Measurements from ENCODE around the gene PLXDC1.
"Not testable (repeated sequence)": the region's sequence is repeated elsewhere in the genome, so short reads cannot be mapped to it uniquely, and the experiment has no call there.

The PLXDC1 gene

DNA sequence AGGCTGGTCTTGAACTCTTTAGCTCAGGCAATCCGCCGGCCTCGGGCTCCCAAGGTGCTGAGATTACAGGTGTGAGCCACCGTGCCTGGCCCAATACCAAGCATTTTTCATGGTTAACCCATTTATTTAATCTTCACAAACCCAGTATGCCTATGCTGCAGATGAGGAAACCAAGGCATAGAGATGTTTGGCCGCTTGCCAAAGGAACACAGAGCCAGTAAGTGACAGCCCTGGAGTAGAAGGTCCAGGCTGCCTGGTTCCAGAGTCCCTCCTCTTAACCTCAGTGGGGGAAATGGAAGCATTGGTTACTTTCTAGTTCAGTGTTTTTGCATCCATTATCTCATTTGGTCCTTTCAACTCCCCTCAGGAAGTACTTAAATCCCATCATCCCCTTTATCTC lies 29.9 kb upstream of the PLXDC1 start:
- no peak for DNase-seq (ENCODE audit: low spot score)

GRCh38 chr17:39178536-39178935 lies 27.1 kb upstream of the PLXDC1 start:
- DNase-seq (ENCODE audit: low spot score): no peak

GRCh38 chr17:39177256-39177655 lies 25.8 kb upstream of the PLXDC1 start:
- DNase-seq (ENCODE audit: low spot score): no peak

- no peak for DNase-seq (ENCODE audit: low spot score)
Measured at GRCh38 chr17:39175695-39176093, 24.3 kb upstream of the PLXDC1 start.

DNA sequence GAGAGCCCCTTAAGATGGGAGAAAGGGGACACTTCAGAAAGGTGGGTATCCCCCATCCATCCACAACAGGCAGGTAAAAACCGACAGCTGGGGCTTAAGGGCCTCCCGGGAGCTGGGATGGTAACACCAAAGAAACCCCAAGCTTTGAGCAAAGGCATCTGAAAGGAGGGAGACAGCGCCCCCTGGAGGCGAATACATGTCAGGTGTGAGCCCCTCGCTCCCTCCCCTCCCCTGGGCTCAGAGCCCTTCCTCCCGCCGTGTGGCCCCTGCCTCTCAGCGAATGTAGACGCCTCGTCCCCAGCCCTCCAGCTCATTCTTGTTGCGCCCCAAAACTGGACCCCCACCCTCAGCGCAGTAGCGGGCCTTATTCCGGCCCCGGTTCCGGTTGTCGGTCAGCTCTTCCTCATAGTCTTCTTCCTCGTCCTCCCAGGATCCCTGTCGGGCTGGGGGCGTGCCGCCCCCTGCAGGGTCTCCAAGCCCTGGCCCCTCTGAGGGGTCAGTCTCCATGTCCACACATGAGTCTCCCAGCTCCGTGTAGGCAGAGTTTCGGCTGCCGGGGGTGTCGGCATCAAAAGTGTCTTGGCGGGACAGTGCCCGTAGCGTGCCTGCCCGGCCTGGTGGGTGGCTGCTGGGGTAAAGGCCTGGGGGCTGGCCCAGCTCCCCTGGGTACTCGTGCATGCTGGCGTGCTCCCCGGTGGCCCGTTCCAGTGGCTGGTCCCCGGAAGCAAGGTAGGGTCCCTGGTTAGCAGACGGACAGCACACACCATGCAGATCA lies 23.7 kb upstream of the PLXDC1 start:
- peak; percentile 73 for DNase-seq (ENCODE audit: low spot score)

GRCh38 chr17:39173526-39174274 lies 22.3 kb upstream of the PLXDC1 start:
- DNase-seq (ENCODE audit: low spot score): no peak

GRCh38 chr17:39173080-39173479 lies 21.6 kb upstream of the PLXDC1 start:
- DNase-seq (ENCODE audit: low spot score): no peak

GRCh38 chr17:39171933-39172332 lies 20.5 kb upstream of the PLXDC1 start:
- no peak for DNase-seq (ENCODE audit: low spot score)

- no peak for DNase-seq (ENCODE audit: low spot score)
Measured at GRCh38 chr17:39170558-39170957, 19.1 kb upstream of the PLXDC1 start.

GRCh38 chr17:39170109-39170508 lies 18.7 kb upstream of the PLXDC1 start:
- DNase-seq (ENCODE audit: low spot score): no peak

GRCh38 chr17:39169518-39169917 lies 18.1 kb upstream of the PLXDC1 start:
- no peak for DNase-seq (ENCODE audit: low spot score)

- DNase-seq (ENCODE audit: low spot score): no peak
Measured at GRCh38 chr17:39169101-39169500, 17.7 kb upstream of the PLXDC1 start.

DNA sequence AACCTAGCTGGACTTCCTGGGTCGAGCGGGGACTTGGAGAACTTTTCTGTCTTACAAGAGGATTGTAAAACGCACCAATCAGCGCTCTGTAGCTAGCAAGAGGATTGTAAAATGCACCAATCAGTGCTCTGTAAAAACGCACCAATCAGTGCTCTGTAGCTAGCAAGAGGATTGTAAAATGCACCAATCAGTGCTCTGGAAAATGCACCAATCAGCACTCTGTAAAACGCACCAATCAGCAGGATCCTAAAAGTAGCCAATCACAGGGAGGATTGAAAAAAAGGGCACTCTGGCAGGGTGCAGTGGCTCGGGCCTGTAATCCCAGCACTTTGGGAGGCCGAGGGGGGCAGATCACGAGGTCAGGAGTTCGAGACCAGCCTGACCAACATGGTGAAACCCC lies 17.1 kb upstream of the PLXDC1 start:
- not testable (repeated sequence) for DNase-seq (ENCODE audit: low spot score)

- DNase-seq (ENCODE audit: low spot score): no peak
Measured at GRCh38 chr17:39167476-39167875, 16.0 kb upstream of the PLXDC1 start.

DNA sequence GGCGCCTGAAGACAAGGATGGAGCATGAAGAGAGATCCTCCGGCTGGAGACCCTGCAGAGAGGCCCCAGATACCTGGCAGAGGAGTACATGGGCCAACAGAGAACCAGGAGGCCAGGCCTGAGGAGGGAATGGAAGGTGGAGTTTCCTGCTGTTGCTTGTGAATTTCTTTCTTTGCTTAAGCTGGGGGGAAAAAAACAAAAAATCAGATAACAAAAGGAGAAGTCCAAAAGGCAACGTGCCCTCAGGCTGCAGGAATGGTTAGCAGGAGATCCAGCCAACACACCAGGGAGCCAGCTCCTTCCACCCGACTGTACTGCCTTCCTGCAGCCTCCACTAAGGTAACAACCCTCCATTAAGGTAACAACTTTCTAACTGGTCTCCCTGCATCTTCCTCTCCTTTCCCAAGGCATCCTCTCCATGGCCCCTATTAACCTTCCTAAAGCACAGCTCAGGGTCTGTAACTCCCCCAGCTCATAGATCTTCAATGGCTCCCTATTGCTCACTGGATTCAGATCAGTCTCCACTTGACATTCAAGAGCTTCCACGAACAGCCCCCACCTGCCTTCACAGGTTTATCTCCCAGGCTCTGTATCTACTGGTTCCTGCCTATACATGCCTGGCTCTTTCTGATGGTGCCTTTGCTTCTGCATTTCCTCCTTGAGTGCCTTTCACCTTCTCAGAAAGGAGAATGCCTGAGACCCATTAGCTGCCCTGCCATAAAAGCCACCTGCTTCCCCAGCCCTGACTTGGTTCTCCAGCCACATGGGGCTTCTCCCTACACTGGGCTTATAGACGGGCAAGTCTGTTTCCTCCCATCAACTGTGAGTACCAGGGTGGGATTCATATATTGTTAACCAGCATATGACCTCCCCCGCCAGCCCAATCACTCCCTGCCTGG lies 15.2 kb upstream of the PLXDC1 start:
- DNase-seq (ENCODE audit: low spot score): no peak

- no peak for DNase-seq (ENCODE audit: low spot score)
Measured at GRCh38 chr17:39165841-39166349, 14.5 kb upstream of the PLXDC1 start, which contains the start of gene ARL5C. Gene ARL5C (minus strand): TSS chr17:39166161. CDS start chr17:39165760, 401 bp downstream.

- DNase-seq (ENCODE audit: low spot score): no peak
Measured at GRCh38 chr17:39165178-39165840, 13.9 kb upstream of the PLXDC1 start.

GRCh38 chr17:39164675-39165143 lies 13.3 kb upstream of the PLXDC1 start:
- peak; percentile 78 for DNase-seq (ENCODE audit: low spot score)

- no peak for DNase-seq (ENCODE audit: low spot score)
Measured at GRCh38 chr17:39161962-39162361, 10.5 kb upstream of the PLXDC1 start.

- DNase-seq (ENCODE audit: low spot score): no peak
Measured at GRCh38 chr17:39158623-39159022, 7.2 kb upstream of the PLXDC1 start.

DNA sequence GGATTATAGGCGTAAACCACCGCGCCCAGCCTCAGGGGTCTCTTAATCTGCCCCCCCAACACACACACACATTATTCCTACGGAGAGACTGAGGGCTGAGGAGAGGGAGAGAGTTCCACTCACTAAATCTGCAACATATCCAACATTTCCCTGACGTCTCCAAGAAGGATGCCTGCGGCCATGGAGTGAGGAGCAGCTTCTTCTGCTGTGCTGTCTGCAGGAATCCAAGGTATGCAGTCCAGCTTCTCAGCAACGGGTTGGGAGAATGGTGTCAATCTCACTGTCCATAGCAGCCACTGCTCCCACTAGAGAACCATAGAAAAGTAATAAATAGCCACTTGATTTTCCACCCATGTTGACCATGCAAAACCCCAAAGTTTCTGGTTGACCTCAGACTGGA lies 5.1 kb upstream of the PLXDC1 start:
- DNase-seq (ENCODE audit: low spot score): no peak
